Mononuclear cell (primary cell): ENCODE measurements around the gene TLR10. TPM values are rescaled to one million over a fixed set of nuclear protein-coding genes. Genes with fewer than 3 reads are reported as not detected.
"Not testable (repeated sequence)": the region's sequence is repeated elsewhere in the genome, so short reads cannot be mapped to it uniquely, and the experiment has no call there.

Source experiments
- H3K27me3 ChIP-seq: 2 replicates; pipeline ENCODE4 v1.6.0; 2011; ENCODE audit warnings: low read length, control low read depth; ENCODE audit not compliant: insufficient read depth
- H3K4me1 ChIP-seq: 2 replicates; pipeline ENCODE4 v1.5.1; 2011; ENCODE audit warnings: mild to moderate bottlenecking, low read length, control low read depth; ENCODE audit not compliant: insufficient read depth
- H3K4me3 ChIP-seq: 2 replicates; pipeline ENCODE4 v1.5.1; 2011; ENCODE audit warnings: mild to moderate bottlenecking, low read length, moderate library complexity
- H3K9me3 ChIP-seq: 2 replicates; pipeline ENCODE4 v1.5.1; 2011; ENCODE audit warnings: low read depth, mild to moderate bottlenecking, control low read depth, low read length
- total RNA-seq: library from RNA; depleted of rRNA; stranded (reverse); fragments of >200 nt; gene quantifications from one replicate; pipeline ENCODE4 v1.2.3, GENCODE V29; 2012

Gene TLR10
- 2.5 TPM for total RNA-seq

- Histone ChIP-seq H3K27me3 (no peaks in the 10 kb centered on the region), H3K4me3 (peak within 1 kb of the TSS; percentile 39), H3K4me1 (peaks cover 36% of the 10 kb centered on the region), H3K9me3 (no peaks in the 10 kb centered on the region)
These were observed at the start of gene TLR10 for GRCh38 chr4:38782452-38783108. TLR10 (minus strand) TSS chr4:38782990; CDS start chr4:38775590, 7,400 bp downstream.

DNA sequence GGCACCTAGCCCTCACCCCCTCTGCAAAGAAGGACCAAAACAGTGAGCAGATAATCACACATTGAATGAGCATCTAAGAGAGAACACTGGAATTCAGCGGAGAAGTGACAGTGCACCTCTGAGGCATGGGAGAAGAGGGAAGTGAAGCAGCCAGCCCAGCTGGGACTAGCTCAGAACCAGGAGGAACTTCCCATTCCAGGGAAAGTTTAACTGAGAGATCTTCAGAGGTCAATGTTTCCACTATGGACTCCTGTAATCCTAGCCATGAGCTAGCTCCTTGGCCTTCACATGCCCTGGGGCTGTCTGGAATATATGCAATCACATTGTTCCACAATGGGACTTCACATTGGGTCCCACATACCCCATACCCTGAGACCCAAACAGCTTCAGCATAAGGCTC, 49.4 kb upstream of the TLR10 start:
- peaks cover 16% of the 10 kb centered on the region for H3K9me3 ChIP-seq
- H3K27me3 ChIP-seq: no peaks in the 10 kb centered on the region
- no peak overlapping the region for H3K4me3 ChIP-seq
- H3K4me1 ChIP-seq: peaks cover 6% of the 10 kb centered on the region

GRCh38 chr4:38831653-38832052, 48.9 kb upstream of the TLR10 start:
- Histone ChIP-seq H3K9me3 (peaks cover 16% of the 10 kb centered on the region), H3K27me3 (no peaks in the 10 kb centered on the region), H3K4me3 (no peak overlapping the region), H3K4me1 (peaks cover 6% of the 10 kb centered on the region)

DNA sequence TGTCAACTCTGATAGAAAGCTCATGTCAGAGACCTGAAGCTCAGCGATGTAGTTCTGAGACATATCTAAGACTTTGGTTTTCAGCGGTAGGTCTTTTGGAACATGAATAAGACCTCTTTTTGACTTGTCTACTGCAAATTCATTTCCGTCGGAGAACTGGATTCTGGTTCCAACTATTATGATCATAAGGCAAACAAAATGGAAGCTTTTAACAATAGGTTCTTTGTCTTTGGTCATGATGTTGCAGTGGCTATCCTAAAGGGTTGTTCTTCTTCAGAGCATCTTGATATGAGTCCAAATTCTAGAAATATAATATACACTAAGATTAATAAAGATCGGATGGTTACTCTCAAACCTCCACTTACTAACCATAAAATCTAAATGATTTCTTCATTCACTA, 46.4 kb upstream of the TLR10 start:
- no peak overlapping the region for H3K4me3 ChIP-seq
- H3K4me1 ChIP-seq: peaks cover 6% of the 10 kb centered on the region
- peaks cover under 1% of the 10 kb centered on the region for H3K9me3 ChIP-seq

DNA sequence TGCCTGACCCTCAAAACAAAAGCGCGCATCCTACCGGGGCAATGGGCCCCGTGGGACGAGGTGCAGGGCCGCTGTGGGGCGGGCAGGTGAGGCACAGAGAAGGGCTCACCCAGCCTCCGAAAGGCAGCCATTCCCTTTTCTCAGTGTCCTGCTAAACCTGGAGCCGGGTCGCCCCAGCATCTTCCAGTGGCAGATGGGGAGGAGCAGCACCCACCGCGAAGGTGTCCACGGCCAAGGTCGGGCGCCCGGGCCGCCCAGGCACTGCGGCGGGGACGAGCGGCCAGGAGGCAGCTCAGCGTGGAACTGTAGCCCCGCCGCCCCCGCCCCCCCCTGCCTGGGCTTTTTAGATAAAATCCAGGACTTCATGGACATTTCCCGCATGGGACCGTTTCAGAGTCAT, 41.0 kb upstream of the TLR10 start:
- Histone ChIP-seq H3K4me1 (peaks cover 16% of the 10 kb centered on the region), H3K27me3 (no peaks in the 10 kb centered on the region), H3K4me3 (no peak overlapping the region), H3K9me3 (no peaks in the 10 kb centered on the region)

More for the DNA sequence above, 46.4 kb upstream of the TLR10 start:
- H3K27me3 ChIP-seq: no peaks in the 10 kb centered on the region

DNA sequence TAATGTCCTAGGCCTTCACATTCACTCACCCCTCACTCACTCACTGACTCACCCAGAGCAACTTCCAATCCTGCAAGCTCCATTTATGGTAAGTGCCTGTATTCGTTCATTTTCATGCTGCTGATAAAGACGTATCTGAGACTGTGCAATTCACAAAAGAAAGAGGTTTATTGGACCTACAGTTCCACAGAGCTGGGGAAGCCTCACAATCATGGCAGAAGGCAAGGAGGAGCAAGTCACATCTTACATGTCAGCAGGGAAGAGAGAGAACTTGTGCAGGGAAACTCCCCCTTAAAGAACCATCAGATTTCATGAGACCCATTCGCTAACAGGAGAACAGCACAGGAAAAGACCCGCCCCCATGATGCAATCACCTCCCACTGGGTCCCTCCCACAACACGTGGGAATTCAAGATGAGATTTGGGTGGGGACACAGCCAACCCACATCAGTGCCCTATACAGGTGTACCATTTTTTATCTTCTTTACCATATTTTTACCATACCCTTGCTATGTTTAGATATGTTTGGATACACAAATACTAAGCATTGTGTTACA, 40.0 kb upstream of the TLR10 start:
- H3K4me3 ChIP-seq: no peak overlapping the region
- no peaks in the 10 kb centered on the region for H3K9me3 ChIP-seq
- no peaks in the 10 kb centered on the region for H3K27me3 ChIP-seq
- H3K4me1 ChIP-seq: peaks cover 21% of the 10 kb centered on the region

DNA sequence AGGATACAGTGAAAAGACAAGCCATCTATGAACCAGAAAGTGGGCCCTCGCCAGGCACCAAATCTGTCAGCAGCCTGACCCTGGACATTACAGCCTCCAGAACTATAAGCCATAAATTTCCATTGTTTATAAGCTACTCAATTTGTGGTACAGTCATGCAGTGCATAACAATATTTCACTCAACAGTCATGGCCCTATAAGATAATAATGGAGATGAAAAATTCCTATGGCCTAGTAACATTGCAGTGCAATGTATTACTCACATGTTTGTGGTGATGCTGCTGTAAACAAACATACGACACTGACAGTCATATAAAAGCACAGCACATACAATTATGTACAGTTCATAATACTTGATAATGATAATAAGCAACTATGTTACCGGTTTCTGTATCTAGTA, 38.9 kb upstream of the TLR10 start:
- no peak overlapping the region for H3K4me3 ChIP-seq
- no peaks in the 10 kb centered on the region for H3K27me3 ChIP-seq
- no peaks in the 10 kb centered on the region for H3K9me3 ChIP-seq
- H3K4me1 ChIP-seq: peaks cover 25% of the 10 kb centered on the region

GRCh38 chr4:38820329-38821061, 37.7 kb upstream of the TLR10 start:
- no peaks in the 10 kb centered on the region for H3K9me3 ChIP-seq
- H3K4me3 ChIP-seq: no peak overlapping the region
- H3K27me3 ChIP-seq: no peaks in the 10 kb centered on the region
- H3K4me1 ChIP-seq: peaks cover 38% of the 10 kb centered on the region

DNA sequence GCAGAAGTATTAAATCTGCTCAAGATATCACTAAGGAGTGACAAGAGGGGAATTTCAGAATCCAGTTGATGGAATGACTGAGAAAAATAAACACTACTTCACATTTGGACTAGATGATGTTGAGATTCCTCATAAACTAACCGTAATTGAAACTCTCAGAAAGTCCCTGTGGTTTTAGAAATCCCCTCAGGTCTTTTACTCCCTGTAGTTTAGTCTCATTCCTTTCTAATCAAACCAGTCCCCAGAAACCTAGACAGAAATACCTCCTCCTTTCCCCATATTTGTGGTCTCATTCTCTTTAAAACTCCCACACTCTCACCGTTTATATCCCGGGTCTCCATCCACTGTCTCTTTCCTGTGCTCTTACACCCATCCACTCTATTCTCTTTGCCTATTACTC, 36.8 kb upstream of the TLR10 start:
- peaks cover 47% of the 10 kb centered on the region for H3K4me1 ChIP-seq
- no peak overlapping the region for H3K4me3 ChIP-seq
- no peaks in the 10 kb centered on the region for H3K9me3 ChIP-seq
- H3K27me3 ChIP-seq: no peaks in the 10 kb centered on the region

DNA sequence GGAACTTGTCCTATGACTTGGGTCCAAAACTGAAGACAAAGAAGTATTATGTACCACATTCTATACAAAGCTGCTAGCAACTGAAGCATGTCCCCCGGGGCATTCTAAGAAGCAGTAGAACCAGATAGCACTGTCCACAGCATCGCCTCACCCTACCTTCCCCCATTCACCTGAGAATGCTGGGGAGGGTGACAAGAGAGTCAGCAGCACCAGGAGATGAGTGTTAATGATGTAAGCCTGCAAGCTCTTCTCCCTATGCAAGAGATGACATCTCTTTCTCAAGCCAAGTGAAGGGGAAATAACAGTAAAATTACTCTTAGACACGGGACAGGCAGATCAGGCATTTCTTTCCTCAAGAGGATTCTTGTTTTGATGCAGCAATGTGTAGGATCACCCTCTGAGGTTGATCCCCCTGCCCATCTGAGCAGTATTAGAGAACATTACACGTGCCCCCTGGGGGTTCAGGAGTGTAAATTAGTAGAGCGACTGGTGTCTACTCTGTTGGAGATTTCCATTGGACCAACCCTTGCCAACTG, 35.7 kb upstream of the TLR10 start:
- no peaks in the 10 kb centered on the region for H3K9me3 ChIP-seq
- no peaks in the 10 kb centered on the region for H3K27me3 ChIP-seq
- peaks cover 52% of the 10 kb centered on the region for H3K4me1 ChIP-seq
- H3K4me3 ChIP-seq: no peak overlapping the region

GRCh38 chr4:38815885-38816782, 33.3 kb upstream of the TLR10 start:
- Histone ChIP-seq H3K9me3 (no peaks in the 10 kb centered on the region), H3K4me1 (peaks cover 59% of the 10 kb centered on the region), H3K27me3 (no peaks in the 10 kb centered on the region), H3K4me3 (no peak overlapping the region)

- Histone ChIP-seq H3K4me3 (no peak overlapping the region), H3K9me3 (no peaks in the 10 kb centered on the region)
These were observed 31.6 kb upstream of the TLR10 start for GRCh38 chr4:38814386-38814785.

DNA sequence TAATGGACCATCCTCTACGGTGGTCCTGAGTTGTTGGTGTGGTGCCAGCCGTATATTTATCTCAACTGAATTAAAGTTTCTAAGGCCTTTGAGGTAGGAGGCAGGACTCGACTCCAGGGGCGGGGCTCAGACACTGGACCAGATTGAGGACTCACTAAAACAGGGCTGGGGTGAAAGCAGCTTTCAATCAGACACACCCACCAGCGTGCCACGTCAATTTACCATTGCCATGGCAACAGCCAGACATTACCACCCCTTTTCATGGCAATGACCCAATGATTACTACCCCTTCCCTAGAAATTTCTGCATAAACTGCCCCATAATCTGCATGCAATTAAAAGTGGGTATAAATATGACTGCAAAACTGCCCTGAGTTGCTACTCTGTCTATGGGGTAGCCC, 28.5 kb upstream of the TLR10 start:
- Histone ChIP-seq H3K4me1 (peaks cover 39% of the 10 kb centered on the region), H3K9me3 (no peaks in the 10 kb centered on the region), H3K4me3 (no peak overlapping the region), H3K27me3 (no peaks in the 10 kb centered on the region)

More at GRCh38 chr4:38814386-38814785, 31.6 kb upstream of the TLR10 start:
- Histone ChIP-seq H3K4me1 (peaks cover 53% of the 10 kb centered on the region), H3K27me3 (no peaks in the 10 kb centered on the region)

DNA sequence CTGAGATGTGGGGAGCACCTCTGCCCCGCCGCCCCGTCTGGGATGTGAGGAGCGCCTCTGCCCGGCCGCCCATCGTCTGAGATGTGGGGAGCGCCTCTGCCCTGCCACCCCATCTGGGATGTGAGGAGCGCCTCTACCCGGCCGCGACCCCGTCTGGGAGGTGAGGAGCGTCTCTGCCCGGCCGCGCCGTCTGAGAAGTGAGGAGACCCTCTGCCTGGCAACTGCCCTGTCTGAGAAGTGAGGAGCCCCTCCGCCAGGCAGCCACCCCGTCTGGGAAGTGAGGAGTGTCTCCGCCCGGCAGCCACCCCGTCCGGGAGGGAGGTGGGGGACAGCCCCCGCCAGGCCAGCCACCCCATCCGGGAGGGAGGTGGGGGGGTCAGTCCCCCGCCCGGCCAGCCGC, 24.7 kb upstream of the TLR10 start:
- not testable (repeated sequence) for H3K4me3 ChIP-seq, H3K27me3 ChIP-seq, H3K9me3 ChIP-seq
- H3K4me1 ChIP-seq: peaks cover 34% of the 10 kb centered on the region

GRCh38 chr4:38806251-38806650, 23.5 kb upstream of the TLR10 start:
- not testable (repeated sequence) for H3K27me3 ChIP-seq, H3K9me3 ChIP-seq, H3K4me3 ChIP-seq
- H3K4me1 ChIP-seq: peaks cover 46% of the 10 kb centered on the region
